Central memory CD8-positive, alpha-beta T cell (primary cell): ENCODE measurements around the gene MYRF.

Source experiments
- ATAC-seq: fragments of 150-1000 bp; cut with Tn5 transposase; replicated peaks from 2 replicates; pipeline ENCODE4 v1.10.0; 2022; ENCODE audit warnings: mild to moderate bottlenecking, moderate FRiP score, moderate number of reproducible peaks; ENCODE audit not compliant: poor library complexity, severe bottlenecking; ENCODE audit errors: extremely low read depth
- DNase-seq, 2 donors: peaks; one replicate each; pipeline ENCODE4 v3.0.0; 2021; ENCODE audit warnings: low spot score in 2 of 2
- H3K27ac Mint-ChIP-seq: one replicate; pipeline ENCODE4 v1.8.0; 2022; ENCODE audit warnings: low read depth, mild to moderate bottlenecking, moderate library complexity, mixed read lengths
- H3K27me3 Mint-ChIP-seq: one replicate; pipeline ENCODE4 v1.8.0; 2022; ENCODE audit warnings: mixed read lengths
- H3K36me3 Mint-ChIP-seq: one replicate; pipeline ENCODE4 v1.8.0; 2022; ENCODE audit warnings: mild to moderate bottlenecking, moderate library complexity, mixed read lengths; ENCODE audit not compliant: insufficient read depth
- H3K4me1 Mint-ChIP-seq: one replicate; pipeline ENCODE4 v1.8.0; 2022; ENCODE audit warnings: mixed read lengths
- H3K4me3 Mint-ChIP-seq: one replicate; pipeline ENCODE4 v1.8.0; 2022; ENCODE audit warnings: mild to moderate bottlenecking, moderate library complexity, mixed read lengths
- H3K9me3 Mint-ChIP-seq: one replicate; pipeline ENCODE4 v1.8.0; 2022; ENCODE audit warnings: mixed read lengths

The MYRF gene

DNA sequence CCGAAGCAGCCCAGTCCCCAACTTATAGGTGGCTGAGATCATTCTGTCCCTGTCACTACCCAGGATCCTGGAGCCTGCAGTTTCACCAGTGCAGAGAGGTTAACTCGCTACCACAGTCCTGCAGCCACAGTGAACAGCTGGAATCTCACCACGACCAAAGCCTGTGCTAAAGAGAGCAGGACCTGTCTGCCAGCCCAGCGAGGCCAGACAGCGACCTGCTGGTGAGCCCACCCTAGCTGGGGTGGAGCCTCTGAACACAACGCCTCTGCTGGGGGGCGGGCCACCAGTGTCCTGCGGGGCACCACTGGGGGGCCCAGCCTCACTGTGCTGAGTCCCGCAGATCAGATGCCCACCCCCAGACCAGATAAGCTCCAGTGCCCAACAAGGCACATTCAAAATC, 39.0 kb upstream of the MYRF start:
- no peaks in the 10 kb centered on the region for H3K4me1 Mint-ChIP-seq
- H3K27me3 Mint-ChIP-seq = no peaks in the 10 kb centered on the region
- DNase-seq (no peak), ATAC-seq (no peak)
- H3K27ac Mint-ChIP-seq = no peak overlapping the region
- no peaks in the 10 kb centered on the region for H3K9me3 Mint-ChIP-seq
- no peak overlapping the region for H3K4me3 Mint-ChIP-seq
- peaks cover 2% of the 10 kb centered on the region for H3K36me3 Mint-ChIP-seq

DNA sequence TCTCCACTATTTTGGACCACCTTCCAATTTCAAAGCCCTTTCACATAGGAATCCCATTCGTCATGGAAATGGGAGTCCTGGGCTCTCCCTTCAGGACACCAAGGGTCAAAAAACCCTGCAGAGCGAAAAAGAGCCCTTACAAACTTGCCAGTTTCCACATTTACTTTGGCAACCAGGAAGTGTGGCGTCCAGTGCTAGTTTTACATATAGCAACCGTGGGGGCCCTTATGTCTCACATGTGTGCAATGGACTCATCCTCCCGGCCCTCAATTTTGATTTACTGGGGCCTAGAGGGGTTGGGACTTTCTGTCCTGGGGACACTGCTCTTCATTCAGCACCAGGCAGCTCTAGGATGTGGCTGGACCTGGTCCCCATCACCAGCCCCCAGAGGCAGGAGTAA, 38.5 kb upstream of the MYRF start:
- DNase-seq (no peak), ATAC-seq (no peak)
- Mint-ChIP-seq H3K9me3 (no peaks in the 10 kb centered on the region), H3K36me3 (peaks cover 2% of the 10 kb centered on the region), H3K4me3 (no peak overlapping the region), H3K27me3 (no peaks in the 10 kb centered on the region), H3K4me1 (no peaks in the 10 kb centered on the region), H3K27ac (no peak overlapping the region)

DNA sequence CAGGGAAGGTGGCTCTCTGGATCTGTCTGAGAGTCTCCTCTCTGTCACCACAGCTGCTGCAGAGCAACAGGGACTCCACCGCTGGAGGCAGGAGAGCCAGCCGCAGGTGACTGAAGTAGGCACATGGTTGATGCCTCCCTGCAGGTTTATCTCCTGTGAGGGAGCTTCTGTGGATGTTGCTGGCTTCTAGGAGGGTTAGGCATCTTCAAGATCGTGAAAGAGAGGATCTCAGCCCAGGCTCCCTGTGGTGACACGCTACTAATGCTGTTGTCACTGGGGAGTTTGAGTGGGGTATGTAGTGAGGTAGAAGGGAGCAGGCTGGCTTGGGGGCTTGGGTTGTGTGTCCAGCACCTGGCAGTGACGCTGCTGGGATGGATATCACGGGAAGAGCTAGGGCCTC, 38.1 kb upstream of the MYRF start:
- Mint-ChIP-seq H3K27me3 (no peaks in the 10 kb centered on the region), H3K27ac (no peak overlapping the region), H3K4me1 (no peaks in the 10 kb centered on the region), H3K4me3 (no peak overlapping the region), H3K9me3 (no peaks in the 10 kb centered on the region), H3K36me3 (peaks cover 2% of the 10 kb centered on the region)
- ATAC-seq (no peak), DNase-seq (no peak)

DNA sequence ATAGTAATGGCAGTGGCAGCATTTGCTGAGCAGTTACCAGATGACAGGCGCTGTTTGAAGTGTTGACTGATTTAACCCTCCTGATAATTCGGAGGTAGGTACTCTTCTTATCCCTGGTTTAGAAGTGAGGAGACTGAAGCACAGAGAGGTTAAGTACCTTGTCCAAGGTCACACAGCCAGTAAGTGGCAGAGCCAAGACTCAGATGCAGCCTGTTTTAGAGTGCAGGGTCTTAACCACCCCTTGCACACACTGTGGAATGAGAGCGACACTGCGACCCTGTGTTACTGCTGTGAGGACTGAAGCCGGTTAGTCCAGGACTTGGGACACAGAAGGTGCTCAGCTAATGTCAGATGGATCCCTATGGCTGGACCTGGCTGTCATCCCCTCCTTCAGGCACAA, 37.5 kb upstream of the MYRF start:
- Mint-ChIP-seq H3K4me3 (no peak overlapping the region), H3K9me3 (no peaks in the 10 kb centered on the region), H3K36me3 (peaks cover 2% of the 10 kb centered on the region), H3K4me1 (no peaks in the 10 kb centered on the region), H3K27me3 (no peaks in the 10 kb centered on the region), H3K27ac (no peak overlapping the region)
- DNase-seq (no peak), ATAC-seq (no peak)

DNA sequence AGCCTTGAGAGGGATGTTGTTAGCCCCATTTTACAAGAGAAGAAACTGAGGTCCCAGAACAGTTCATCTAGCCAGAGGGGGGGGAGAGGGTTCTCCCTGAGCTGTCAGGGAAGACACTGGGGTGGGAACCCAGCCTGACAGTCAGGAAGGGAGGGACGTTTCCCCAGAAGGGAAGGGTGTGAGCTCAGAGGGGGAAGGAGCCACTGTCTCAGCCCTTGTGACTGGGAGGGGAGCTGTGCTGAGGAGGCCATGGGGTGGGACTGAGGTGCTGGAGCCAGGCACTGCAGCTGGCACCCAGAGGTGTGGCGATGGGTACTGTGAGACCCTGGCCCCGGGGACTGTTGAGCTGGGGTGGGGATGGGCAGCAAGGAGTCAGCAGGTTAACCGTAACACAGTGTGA, 36.6 kb upstream of the MYRF start:
- Mint-ChIP-seq H3K4me1 (no peaks in the 10 kb centered on the region), H3K27ac (no peak overlapping the region), H3K4me3 (no peak overlapping the region), H3K9me3 (no peaks in the 10 kb centered on the region), H3K27me3 (no peaks in the 10 kb centered on the region), H3K36me3 (peaks cover 2% of the 10 kb centered on the region)
- DNase-seq = no peak
- no peak for ATAC-seq

DNA sequence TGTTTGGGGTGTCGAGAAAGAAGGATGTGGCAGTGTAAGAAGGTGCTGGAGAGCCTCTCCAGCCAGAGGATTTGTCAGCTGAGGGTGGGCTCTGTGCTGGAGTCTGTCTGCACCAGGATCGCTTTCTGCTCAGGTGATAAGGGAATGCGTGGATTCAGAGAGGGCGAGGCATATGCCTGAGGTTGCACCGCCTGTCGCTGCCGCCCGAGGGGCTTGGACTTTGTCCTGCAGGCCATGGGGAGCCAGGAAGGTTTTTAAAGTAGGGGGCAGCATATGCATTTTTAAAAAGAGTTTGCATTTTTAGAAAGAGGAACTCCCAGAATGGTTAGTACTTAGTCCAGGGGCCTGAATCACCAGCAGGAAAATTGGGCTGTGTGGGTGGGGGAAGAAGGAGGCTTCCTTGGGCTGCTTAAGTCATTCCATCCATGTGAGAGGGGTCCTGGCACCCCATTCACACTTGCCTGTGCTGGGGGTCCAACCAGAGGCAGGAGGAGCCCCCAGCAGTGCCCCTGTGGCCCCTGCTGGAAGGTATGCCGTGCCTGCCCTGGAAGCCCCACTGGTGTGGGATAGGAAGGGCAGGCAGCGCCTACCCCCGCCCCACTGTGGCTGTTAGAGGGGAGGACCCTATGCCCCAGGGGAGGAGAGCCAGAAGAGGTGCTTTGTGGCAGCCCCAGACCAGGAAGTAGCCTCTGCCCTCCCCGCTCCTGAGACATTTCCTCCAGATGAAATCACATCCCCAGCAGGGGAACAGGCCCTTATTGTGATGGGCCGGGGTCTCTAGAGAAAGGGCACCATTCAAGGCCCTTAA, 35.8 kb upstream of the MYRF start:
- no peaks in the 10 kb centered on the region for H3K9me3 Mint-ChIP-seq
- ATAC-seq = no peak
- no peak overlapping the region for H3K4me3 Mint-ChIP-seq
- H3K4me1 Mint-ChIP-seq = no peaks in the 10 kb centered on the region
- H3K27ac Mint-ChIP-seq = no peak overlapping the region
- DNase-seq = no peak
- H3K36me3 Mint-ChIP-seq = peaks cover 2% of the 10 kb centered on the region
- H3K27me3 Mint-ChIP-seq = no peaks in the 10 kb centered on the region

DNA sequence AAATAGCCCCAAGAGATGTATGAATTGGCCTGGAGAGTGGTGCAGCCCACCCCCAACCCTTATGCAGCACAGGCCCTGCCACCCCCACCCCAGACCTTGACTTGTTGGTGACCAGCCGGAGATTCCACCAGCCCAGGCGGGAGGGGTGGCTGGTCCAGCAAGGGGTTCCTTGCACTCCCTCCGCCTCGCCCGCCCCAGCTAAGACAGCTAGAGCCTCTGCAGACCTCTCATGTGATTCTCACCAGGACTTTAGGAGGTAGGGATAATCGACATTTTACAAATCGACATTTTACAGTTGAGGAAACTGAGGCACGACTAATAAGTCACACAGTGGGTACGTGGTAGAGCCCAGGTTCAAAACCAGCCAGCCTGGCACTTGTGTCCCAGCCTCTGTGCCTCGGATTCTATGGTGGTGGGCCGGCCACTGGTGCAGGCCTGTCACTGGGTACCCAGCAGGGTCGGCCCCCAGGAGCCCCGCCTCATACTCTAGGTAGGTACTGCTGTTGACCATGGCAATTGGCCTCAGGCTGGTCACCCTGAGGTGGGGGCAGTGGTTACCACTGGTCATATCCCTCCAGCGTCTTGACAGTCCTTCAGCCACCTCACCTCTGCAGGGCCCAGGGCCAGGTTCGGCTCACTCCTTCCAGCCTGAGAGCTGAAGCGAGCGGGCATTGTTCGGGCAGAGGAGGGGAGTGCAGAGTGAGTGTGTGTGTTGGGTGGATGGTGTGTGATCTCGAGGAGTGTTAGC, 35.0 kb upstream of the MYRF start:
- ATAC-seq (no peak), DNase-seq (no peak)
- Mint-ChIP-seq H3K27ac (no peak overlapping the region), H3K4me3 (no peak overlapping the region), H3K36me3 (peaks cover 3% of the 10 kb centered on the region), H3K4me1 (no peaks in the 10 kb centered on the region), H3K27me3 (no peaks in the 10 kb centered on the region), H3K9me3 (no peaks in the 10 kb centered on the region)

DNA sequence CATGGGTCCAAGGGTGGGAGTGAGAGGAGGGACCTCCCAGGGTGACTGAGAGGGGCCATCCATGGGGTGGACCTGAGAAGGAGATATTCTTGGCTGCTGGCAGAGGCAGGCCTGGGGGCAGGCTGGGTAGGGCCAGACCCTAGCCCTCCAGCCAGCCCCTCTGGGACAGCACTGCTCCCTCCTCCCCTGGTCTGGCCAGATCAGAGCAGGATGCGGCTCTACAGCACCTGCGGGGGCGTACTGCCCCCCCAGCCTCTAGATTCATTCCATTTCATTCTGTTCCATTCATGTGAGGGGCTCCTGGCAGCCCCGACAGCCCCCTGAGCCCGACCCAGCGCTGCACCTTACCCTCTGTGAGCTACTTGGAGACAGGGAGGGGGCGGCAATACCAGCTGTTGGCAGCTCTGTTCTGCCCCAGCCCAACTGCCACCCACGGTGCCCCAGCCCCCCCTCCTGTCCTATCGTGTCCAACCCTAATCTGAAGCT, 34.3 kb upstream of the MYRF start:
- no peak for ATAC-seq
- Mint-ChIP-seq H3K4me3 (no peak overlapping the region), H3K4me1 (no peaks in the 10 kb centered on the region), H3K9me3 (no peaks in the 10 kb centered on the region), H3K27ac (no peak overlapping the region), H3K27me3 (no peaks in the 10 kb centered on the region), H3K36me3 (peaks cover 3% of the 10 kb centered on the region)
- no peak for DNase-seq

DNA sequence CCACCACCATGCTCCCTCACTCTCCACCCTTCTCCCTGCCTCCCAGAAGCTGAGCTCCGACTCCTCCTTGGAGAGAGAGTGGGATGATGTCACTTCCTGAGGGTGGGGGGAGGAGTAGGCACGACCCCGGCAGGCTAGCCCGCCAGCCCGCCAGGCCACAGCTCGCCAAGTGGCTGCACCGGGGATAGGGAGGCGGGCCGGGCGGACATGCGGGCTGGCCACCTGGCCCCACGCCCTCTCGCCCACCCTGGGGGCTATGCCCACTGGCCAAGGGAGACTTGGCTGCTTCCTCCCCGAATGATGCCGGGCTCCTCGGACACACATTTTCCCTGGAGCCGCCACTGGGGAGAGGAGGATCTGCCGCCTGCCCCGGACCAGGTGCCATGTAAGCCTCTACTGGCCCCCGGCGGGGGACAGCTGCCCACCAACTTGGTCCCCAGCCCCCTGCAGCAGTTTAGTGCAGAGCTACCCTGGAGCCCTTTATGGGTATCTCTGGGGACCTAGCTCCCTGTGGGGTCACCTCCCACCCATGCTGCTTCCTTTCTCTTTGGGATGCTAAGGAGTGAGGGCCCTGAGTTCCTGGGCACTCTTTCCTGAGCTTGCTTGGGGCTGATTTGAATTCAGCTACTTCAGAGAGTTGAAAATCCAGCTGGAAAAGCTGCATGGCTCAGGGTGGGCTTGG, 33.7 kb upstream of the MYRF start:
- H3K4me1 Mint-ChIP-seq = no peaks in the 10 kb centered on the region
- no peak overlapping the region for H3K4me3 Mint-ChIP-seq
- peaks cover 3% of the 10 kb centered on the region for H3K36me3 Mint-ChIP-seq
- ATAC-seq = no peak
- no peaks in the 10 kb centered on the region for H3K9me3 Mint-ChIP-seq
- DNase-seq = no peak
- H3K27ac Mint-ChIP-seq = no peak overlapping the region
- no peaks in the 10 kb centered on the region for H3K27me3 Mint-ChIP-seq

DNA sequence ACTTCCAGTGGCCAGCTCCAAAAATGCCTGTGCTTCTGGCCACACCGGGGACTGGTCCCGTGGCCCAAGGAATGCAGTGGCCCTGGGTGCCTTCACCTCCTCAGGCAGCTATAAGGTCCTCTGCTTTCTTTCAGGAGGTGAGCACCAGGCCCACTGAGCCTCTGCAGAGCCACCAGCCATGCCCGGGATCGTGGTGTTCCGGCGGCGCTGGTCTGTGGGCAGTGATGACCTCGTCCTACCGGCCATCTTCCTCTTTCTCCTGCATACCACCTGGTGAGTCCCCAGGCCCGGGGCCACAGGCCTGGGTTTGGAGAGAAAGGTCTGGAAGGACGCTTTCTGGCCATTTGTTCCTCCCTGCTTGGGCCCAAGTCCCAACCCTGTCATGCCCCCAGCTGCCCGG, 32.5 kb upstream of the MYRF start:
- H3K36me3 Mint-ChIP-seq = peaks cover 5% of the 10 kb centered on the region
- no peak overlapping the region for H3K4me3 Mint-ChIP-seq
- no peak overlapping the region for H3K27ac Mint-ChIP-seq
- ATAC-seq = no peak
- DNase-seq = no peak
- H3K4me1 Mint-ChIP-seq = no peaks in the 10 kb centered on the region
- H3K27me3 Mint-ChIP-seq = no peaks in the 10 kb centered on the region
- H3K9me3 Mint-ChIP-seq = no peaks in the 10 kb centered on the region

DNA sequence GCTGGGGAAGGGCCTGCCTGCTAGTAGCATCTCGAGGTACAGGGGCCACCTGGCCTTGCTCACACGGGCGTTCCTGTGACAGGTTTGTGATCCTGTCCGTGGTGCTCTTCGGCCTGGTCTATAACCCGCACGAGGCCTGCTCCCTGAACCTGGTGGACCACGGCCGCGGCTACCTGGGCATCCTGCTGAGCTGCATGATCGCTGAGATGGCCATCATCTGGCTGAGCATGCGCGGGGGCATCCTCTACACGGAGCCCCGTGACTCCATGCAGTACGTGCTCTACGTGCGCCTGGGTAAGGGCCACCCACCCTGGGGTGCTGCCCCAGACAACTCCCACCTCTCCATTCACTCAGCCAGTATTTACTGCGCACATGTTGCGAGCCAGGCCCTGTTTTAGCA, 31.8 kb upstream of the MYRF start:
- Mint-ChIP-seq H3K27ac (no peak overlapping the region), H3K27me3 (no peaks in the 10 kb centered on the region), H3K4me1 (no peaks in the 10 kb centered on the region), H3K36me3 (peaks cover 5% of the 10 kb centered on the region), H3K9me3 (no peaks in the 10 kb centered on the region), H3K4me3 (no peak overlapping the region)
- no peak for DNase-seq
- no peak for ATAC-seq

DNA sequence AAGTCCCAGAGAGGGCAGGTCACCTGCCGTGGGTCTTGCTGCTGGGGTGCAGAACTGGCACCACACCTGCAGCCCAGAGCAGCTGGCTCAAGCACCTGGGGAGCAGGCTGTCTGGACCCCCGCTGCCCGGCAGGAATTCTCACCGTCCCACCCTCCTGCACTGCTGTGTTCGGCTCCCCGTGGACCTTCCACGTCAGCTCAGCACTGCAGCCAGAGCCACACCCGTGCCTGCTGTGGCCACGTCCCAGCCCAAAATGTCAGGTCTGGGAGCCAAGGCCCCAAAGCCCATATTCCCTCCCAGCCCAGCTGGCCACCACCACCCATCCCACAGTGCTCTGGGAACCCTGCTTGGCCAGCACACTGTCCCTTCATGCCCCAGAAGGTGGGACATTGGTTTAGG, 28.0 kb upstream of the MYRF start:
- Mint-ChIP-seq H3K27me3 (no peaks in the 10 kb centered on the region), H3K4me3 (no peak overlapping the region)
- no peak for ATAC-seq

More for the DNA sequence above, 28.0 kb upstream of the MYRF start:
- Mint-ChIP-seq H3K9me3 (no peaks in the 10 kb centered on the region), H3K4me1 (no peaks in the 10 kb centered on the region), H3K36me3 (peaks cover 4% of the 10 kb centered on the region), H3K27ac (no peak overlapping the region)
- no peak for DNase-seq
